Measurements from ENCODE around the gene MCMBP. TPM values are rescaled to one million over a fixed set of nuclear protein-coding genes. Genes with fewer than 3 reads are reported as not detected.
"Not testable (repeated sequence)": the region's sequence is repeated elsewhere in the genome, so short reads cannot be mapped to it uniquely, and the experiment has no call there.

MCMBP gene
- total RNA-seq, 1 experiment from 2014 or later = 148 TPM

- H2AFZ ChIP-seq (ENCODE audit: low read depth, low read length, poor library complexity, severe bottlenecking) = no peak overlapping the region
- intact Hi-C loops (cut with micrococcal nuclease) = loop anchor here (1.0 kb wide), 1 partner anchor 68 kb away; no protein-coding TSS in a partner anchor
- peaks cover 30% of the 10 kb centered on the region for H3K79me2 ChIP-seq (ENCODE audit: insufficient read depth, low read length)
- no peak overlapping the region for H3K4me2 ChIP-seq (ENCODE audit: low read length)
- H3K9me2 ChIP-seq (ENCODE audit: insufficient read depth) = no peaks in the 10 kb centered on the region
- H4K20me1 ChIP-seq (ENCODE audit: insufficient read depth) = peaks cover 5% of the 10 kb centered on the region
- no peak overlapping the region for H3K9ac ChIP-seq (ENCODE audit: low read length)
- BruUV-seq (replicated peaks) = TSS peak; percentile 27
- H3K27ac ChIP-seq (ENCODE audit: low read depth, low read length) = no peak overlapping the region
- TF ChIP-seq ZFX (IDR thresholded peaks at IDR 0.05) (no peak), ZNF274 (IDR thresholded peaks at IDR 0.05; ENCODE audit: low read depth, low read length) (no peak), YY1 (IDR thresholded peaks at IDR 0.05; ENCODE audit: extremely low read depth, insufficient replicate concordance, low read depth, low read length) (no peak), REST (IDR thresholded peaks at IDR 0.05; ENCODE audit: low read depth) (no peak), POLR2A (IDR thresholded peaks at IDR 0.05; ENCODE audit: borderline replicate concordance, extremely low read depth, insufficient read depth, insufficient read length) (no peak), EGR1 (IDR thresholded peaks at IDR 0.05; ENCODE audit: low read depth) (no peak), RAD21 (IDR thresholded peaks at IDR 0.05; ENCODE audit: low read depth) (no peak), EZH2 (IDR thresholded peaks at IDR 0.05) (no peak), FOSL1 (IDR thresholded peaks at IDR 0.05; ENCODE audit: low read depth) (no peak), CTCF (IDR thresholded peaks at IDR 0.05 in 2 of 3, conservative IDR thresholded peaks at IDR 0.05 in 1 of 3; ENCODE audit: borderline replicate concordance in 1 of 3, insufficient read depth in 1 of 3, low read depth in 2 of 3, low read length in 2 of 3) (no peak), POLR2AphosphoS5 (IDR thresholded peaks at IDR 0.05; ENCODE audit: low read depth, low read length) (no peak), SIN3A (IDR thresholded peaks at IDR 0.05; ENCODE audit: low read depth) (no peak)
- TF ChIP-seq, protein P1, sequence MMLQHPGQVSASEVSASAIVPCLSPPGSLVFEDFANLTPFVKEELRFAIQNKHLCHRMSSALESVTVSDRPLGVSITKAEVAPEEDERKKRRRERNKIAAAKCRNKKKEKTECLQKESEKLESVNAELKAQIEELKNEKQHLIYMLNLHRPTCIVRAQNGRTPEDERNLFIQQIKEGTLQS (IDR thresholded peaks at IDR 0.05) = no peak
- TF ChIP-seq, protein P2, sequence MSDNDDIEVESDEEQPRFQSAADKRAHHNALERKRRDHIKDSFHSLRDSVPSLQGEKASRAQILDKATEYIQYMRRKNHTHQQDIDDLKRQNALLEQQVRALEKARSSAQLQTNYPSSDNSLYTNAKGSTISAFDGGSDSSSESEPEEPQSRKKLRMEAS (IDR thresholded peaks at IDR 0.05) = no peak
- ATAC-seq = no peak
- ChIA-PET POLR2A (interaction anchor here (1.3 kb wide), 1 partner anchor 68 kb away, joined by 5 read pairs; no protein-coding TSS in a partner anchor), RAD21 (ENCODE audit: low non-redundant PET in 1 of 2, low total read pairs in 2 of 2, uncharacterized antibody in 2 of 2, unreplicated experiment in 2 of 2) (no interaction called here), CTCF (no interaction called here)
- DNase-seq (ENCODE audit: low read depth, low spot score) = no peak
- H3K36me3 ChIP-seq (ENCODE audit: control insufficient read depth in 1 of 2, insufficient read depth in 2 of 2, low read length in 2 of 2) = peaks cover 74 to 76% of the 10 kb centered on the region in 2 experiments
- H3K4me1 ChIP-seq (ENCODE audit: control insufficient read depth in 1 of 2, insufficient read depth in 2 of 2, low read length in 2 of 2) = no peaks in the 10 kb centered on the region
- no peaks in the 10 kb centered on the region for H3K27me3 ChIP-seq (ENCODE audit: insufficient read depth, low read length)
- H3K9me3 ChIP-seq (ENCODE audit: control insufficient read depth in 1 of 2, insufficient read depth in 1 of 2, low read depth in 1 of 2, low read length in 2 of 2) = no peaks in the 10 kb centered on the region
- H3K4me3 ChIP-seq (replicated peaks in 1 of 2; ENCODE audit: low read depth in 1 of 2, low read length in 2 of 2) = no peak overlapping the region
These were observed 35.5 kb upstream of the MCMBP start for GRCh38 chr10:119908166-119908565.

DNA sequence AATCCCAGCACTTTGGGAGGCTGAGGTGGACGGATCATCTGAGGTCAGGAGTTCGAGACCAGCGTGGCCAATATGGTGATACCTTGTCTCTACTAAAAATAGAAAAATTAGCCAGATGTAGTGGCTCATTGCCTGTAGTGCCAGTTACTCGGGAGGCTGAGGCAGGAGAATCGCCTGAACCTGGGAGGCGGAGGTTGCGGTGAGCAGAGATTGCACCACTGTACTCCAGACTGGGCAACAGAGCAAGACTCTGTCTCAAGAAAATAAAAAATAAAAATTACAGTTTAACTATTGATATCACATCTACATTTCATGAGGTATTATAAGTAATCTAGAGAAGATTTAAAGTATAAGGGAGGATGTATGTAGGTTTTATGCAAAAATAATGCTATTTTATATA lies 35.1 kb upstream of the MCMBP start:
- H3K9ac ChIP-seq (ENCODE audit: low read length); CTCF ChIA-PET; H3K9me2 ChIP-seq (ENCODE audit: insufficient read depth); H4K20me1 ChIP-seq (ENCODE audit: insufficient read depth); DNase-seq (ENCODE audit: low read depth, low spot score); POLR2A ChIA-PET; ATAC-seq; H3K4me2 ChIP-seq (ENCODE audit: low read length); H2AFZ ChIP-seq (ENCODE audit: low read depth, low read length, poor library complexity, severe bottlenecking); RAD21 ChIA-PET (ENCODE audit: low non-redundant PET in 1 of 2, low total read pairs in 2 of 2, uncharacterized antibody in 2 of 2, unreplicated experiment in 2 of 2); H3K27me3 ChIP-seq (ENCODE audit: insufficient read depth, low read length); H3K4me3 ChIP-seq (replicated peaks in 1 of 2; ENCODE audit: low read depth in 1 of 2, low read length in 2 of 2); H3K27ac ChIP-seq (ENCODE audit: low read depth, low read length); H3K4me1 ChIP-seq (ENCODE audit: control insufficient read depth in 1 of 2, insufficient read depth in 2 of 2, low read length in 2 of 2); BruUV-seq (replicated peaks); H3K9me3 ChIP-seq (ENCODE audit: control insufficient read depth in 1 of 2, insufficient read depth in 1 of 2, low read depth in 1 of 2, low read length in 2 of 2): not testable (repeated sequence)
- intact Hi-C loops (cut with micrococcal nuclease) = loop anchor here (1.0 kb wide), 1 partner anchor 67 kb away; no protein-coding TSS in a partner anchor
- Histone ChIP-seq H3K36me3 (ENCODE audit: control insufficient read depth in 1 of 2, insufficient read depth in 2 of 2, low read length in 2 of 2) (peaks cover 74 to 76% of the 10 kb centered on the region in 2 experiments), H3K79me2 (ENCODE audit: insufficient read depth, low read length) (peaks cover 35% of the 10 kb centered on the region)
